Heart left ventricle (tissue), 13 donors: Measurements from ENCODE around the gene NIPAL4.

Experiments
- CTCF ChIP-seq, 12 donors: fragments of 200-600 bp; sonication (generic) in 4 of 12; IDR thresholded peaks; one replicate each; pipeline versions ENCODE4 v1.5.0 to v1.8.0; 2018 to 2022; ENCODE audit warnings: antibody characterized with exemption in 12 of 12, mild to moderate bottlenecking in 5 of 12
- POLR2A ChIP-seq, 2 donors: fragments of 450-650 bp; IDR thresholded peaks; one replicate each; pipeline ENCODE4 v1.6.1; 2017; ENCODE audit warnings: antibody characterized with exemption in 2 of 2, mild to moderate bottlenecking in 2 of 2, moderate library complexity in 2 of 2
- donor health status: ischemic (EF 13 %, LVEDD 7.1; RV severe dilation, severe dysfunction).
- donor health status: DM: no; HTN: yes; CAD: no.
- donor health status: DM: no; HTN: no; CAD: no.
- donor health status: ischemic (EF 25% LVEDD 6.9; RV normal size, moderate dysfunction).
- donor health status: ischemic (EF 25% LVEDD 5.7; RV mildly dilated, moderate dysfunction).
- donor health status: ischemic (EF 35%, LVEDD 5.7; RV mildly dilated, moderate dysfunction).
- donor health status: nonischemic (EF 11% LVEDD 7.7; RV severe dilation, severe dysfunction).
- donor health status: DM: yes; HTN: yes; CAD: no.
- donor health status: PGD.
- donor health status: ischemic (EF 29% LVEDD 5.4; RV normal size, mild dysfunction).
- donor health status: nonischemic (EF 23%, LVEDD 6.1; RV moderate dilation, normal function).

DNA sequence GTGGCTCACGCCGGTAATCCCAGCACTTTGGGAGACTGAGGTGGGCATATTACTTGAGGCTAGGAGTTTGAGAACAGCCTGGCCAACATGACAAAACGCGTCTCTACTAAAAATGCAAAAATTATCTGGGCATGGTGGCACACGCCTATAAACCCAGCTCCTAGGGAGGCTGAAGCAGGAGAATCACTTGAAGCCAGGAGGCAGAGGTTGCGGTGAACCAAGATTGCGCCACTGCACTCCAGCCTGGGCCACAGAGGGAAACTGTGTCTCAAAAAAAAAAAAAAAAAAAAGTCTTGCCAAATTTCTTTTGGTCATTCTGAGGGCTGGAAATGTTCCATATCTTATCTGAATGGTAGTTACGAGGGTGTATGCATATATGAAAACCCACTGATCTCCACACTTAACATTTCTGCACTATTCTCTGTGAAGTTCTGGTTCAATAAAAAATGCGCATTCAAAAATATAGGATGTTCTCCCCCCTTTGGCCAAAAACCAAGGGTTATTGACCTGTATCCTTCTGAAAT, 13.5 kb upstream of the NIPAL4 start:
- no peak for TF ChIP-seq CTCF (IDR thresholded peaks at IDR 0.05)
- no peak for TF ChIP-seq POLR2A (IDR thresholded peaks at IDR 0.05)
